HG02840 (cell line): ENCODE data around the gene FMNL2.
"Not testable (repeated sequence)": the region's sequence is repeated elsewhere in the genome, so short reads cannot be mapped to it uniquely, and the experiment has no call there.

ENCODE experiments used
- ATAC-seq: cut with Tn5 transposase; IDR thresholded peaks from one replicate; pipeline ENCODE4 v1.9.1; 2021; ENCODE audit warnings: mild to moderate bottlenecking, moderate library complexity, moderate number of reproducible peaks; ENCODE audit not compliant: unreplicated experiment, low FRiP score

FMNL2 gene

DNA sequence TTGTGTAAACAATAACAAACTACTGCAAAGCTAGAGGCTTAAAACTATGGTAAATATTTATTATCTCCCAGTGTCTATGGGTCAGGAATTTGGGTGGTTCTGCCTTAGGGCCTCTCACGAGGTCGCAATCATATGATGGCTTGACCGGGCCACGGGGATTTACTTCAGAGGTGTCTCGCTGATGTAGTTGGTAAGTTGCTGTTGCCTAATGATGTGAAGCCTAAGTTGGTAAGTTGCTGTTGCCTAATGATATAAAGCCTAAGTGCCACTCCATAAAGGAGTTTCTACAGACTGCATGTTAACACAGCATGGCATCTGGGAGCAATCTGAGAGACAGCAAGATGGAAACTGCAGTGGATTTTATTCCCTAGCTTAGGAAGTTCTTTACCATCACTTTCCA is 35.8 kb downstream of the FMNL2 start:
- no peak for ATAC-seq

DNA sequence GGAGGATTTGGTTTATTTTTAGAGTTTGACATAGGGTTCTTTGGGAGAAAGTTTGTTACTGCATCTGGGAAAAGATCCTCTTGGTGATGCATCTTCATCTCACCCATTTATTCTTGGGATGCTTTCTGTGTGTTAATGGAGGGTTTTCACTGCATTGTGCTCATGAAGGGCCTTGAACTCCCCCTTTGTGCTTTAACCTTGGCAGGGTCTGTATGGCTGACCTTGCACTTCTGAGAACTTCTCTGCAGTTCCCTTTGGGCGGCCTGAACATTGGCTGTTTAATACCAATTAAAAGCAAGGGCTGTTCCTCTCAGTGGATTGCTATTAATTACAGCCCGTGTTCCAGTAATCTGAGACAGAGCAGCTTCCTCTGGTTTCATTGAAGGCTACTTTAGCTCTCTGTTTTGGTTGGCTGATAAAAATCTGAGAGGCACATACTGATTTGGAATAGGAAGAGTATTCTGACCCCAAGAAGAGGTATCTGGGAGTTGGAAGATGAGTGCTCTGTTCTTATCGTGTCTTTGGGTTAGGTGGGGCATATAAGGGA is 37.5 kb downstream of the FMNL2 start:
- ATAC-seq: no peak

DNA sequence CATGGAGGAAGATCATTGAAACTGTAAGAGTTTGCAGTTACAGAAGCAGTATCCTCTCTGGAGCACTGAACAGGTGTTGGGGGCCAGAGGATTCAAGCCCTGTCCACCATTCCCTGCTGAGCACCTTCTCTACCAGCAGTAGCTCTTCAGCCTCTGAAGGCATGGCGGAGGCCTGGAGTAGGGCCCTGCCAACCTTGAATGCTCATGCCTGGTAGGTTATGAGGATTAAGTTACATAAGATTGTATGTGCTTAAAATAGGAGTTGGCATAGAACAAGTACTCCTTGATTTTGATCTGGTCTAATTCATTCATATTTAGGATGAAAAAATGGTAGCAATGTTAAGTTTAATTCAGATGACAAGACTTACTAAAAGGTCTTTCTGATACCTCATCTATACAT is 40.2 kb downstream of the FMNL2 start:
- no peak for ATAC-seq

DNA sequence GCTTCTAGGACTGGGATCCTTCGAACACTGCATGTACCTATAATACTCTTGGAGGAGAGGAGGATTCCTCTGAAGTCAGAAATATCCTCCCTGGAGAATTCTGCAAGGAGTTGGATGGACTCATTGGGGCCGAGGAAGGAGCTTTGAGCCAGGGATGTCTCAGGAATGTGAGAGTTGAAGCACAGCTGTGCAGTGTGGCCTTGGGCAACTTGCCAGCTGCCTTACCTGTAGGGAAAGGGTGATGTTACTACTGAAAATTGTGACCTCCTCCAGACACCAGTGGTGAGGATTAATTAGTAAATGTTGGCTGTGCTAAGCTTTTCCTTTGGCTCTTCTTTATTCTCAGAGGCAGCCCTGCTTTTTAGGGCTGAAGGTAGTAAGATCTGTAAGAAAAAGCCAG is 41.4 kb downstream of the FMNL2 start:
- ATAC-seq: no peak

DNA sequence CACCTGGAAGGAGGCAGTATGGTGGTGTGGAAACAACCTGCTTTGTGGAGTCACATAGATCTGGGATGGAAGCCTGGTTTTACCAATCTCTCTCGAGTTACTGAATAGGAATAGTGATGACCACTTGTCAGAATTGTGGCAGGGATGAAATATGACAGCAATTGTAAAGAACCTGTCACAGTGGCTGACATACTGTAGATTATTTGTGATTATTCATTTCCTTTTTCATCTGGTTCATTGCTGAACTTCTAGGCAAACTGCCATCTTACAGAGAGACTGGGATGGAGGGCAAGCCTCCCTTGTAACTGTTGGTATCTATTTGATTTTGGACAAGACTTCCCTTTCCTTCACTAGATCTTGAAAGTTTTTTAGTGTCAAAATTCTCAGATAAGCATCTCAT is 42.0 kb downstream of the FMNL2 start:
- no peak for ATAC-seq

DNA sequence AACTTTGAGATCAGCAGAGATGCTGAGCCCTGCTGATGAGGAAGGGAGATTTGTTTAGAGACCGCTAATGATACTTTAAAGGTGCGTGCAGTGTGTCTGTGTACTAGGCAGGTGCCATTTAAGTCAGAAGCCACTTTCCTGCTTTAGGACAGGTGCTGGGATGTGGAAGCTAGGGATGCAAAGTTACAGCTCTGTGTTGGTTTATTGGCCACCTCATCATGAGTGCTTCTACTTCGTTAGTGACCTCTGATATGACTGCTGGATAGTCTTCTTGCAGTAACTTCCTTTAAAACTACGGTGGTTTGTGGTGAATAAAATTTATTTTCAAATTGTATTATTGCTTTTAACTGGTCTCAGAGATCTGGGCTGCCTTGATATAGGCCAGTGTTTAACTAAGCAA is 44.1 kb downstream of the FMNL2 start:
- ATAC-seq: no peak

DNA sequence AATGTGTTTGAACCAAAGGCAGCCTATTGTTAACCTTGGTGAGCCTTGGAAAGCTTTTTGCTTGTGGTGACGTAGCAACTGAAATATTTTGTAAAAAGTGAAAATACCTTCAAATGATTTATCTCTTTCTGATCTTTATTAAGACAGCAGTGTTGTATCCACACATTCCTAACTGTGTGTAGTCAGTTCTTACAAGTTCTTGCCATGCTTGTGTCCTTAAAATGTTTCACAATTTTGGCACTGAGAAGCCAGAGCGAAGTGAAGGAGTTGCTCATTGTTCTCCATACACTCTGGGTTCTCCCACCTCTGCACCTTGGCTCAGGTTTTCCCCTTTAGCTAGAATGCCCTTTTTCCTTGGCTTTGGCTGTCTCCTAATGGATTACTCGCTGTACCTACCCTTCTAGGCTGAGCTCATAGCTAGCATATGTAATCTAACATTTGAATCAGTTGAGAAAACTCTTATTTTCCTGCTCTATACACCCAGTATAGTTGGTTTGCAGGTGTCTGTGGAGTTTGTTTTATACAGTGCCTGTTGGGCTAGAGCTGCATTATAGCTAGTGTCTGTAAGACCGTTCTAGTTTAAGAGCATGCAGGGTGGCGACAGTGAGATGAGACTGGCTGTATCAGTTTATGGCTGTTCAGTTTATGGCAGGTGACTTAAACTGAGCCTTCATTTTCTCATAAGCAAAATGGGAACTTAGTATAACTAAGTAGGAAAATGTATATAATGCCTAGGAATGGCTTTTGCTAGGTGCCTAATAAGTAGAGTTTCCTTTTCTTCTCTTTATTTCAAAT is 45.5 kb downstream of the FMNL2 start:
- ATAC-seq: no peak

DNA sequence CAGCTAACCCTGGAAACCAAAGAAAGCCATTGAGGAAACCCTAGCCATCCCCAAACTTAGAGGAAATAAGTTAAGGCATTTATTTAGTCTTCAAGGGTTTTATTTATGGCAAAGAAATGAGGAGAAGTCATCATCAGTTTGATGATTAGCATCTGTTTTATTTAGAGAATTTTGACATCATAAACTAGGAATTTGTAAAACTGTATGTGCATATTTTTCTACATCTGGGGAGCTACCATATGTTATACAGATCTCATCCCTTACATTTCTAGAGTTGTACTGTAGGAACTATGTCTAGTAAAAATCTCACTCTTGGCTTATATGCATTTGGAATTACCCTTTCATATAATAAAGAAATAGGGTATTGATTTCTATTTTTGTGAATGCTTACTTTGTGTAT is 48.7 kb downstream of the FMNL2 start:
- ATAC-seq: no peak

DNA sequence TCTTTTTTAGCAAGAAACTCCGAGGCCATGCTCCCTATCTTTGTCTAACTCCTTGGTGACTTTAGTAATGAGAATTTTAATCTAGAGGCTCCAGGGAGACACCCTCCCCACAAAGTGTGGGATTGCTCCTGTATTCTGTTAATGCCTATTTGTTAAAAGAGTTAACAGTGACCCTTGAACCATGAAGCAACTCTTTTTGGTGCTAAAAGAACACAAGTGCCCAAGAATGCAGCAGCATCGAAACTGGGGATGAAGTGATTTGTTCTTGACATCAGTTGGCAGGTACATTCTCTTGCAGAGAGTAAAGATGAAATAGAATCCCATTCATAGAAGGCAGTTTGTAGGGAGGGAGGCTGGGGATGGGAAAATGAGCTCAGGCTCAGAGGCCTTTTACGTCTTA is 50.0 kb downstream of the FMNL2 start:
- ATAC-seq: no peak

DNA sequence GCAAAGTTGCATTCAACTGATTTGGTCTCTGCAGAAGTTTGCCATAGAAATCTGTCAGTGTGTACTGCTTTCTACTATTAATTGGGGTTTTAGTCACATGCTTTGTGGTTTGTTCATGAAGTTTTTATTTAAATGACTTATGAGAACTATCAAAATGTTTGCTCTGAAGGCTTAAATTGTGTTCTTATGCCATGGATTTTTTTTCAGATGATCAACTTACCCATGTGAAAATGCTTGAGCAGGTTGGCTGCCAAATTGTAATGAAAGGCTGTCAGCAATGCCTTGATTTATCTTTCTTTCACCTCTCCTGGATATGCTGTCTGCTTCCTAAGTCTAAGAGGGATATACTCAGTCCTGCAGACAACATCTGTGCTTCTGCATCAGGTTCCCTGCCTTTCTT is 50.7 kb downstream of the FMNL2 start:
- ATAC-seq: no peak

DNA sequence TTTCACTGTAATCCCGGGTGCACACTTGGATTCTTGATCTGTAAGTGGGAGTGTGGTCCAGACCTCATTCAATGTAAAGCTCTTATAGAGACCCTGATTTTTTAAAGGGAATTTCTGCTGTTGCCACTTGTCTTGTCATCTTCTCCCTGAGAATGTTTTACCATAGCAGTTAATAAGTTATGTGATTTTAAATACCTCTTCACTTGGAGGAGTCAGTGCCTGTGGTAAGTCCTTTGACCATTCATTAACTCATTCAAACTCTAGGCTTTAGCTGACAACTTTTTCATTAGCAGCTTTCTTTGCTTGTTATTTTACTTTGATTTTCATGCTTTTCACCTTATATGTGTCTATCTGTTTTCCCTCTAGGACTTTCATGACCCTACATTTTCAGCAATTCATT is 51.3 kb downstream of the FMNL2 start:
- ATAC-seq: no peak

DNA sequence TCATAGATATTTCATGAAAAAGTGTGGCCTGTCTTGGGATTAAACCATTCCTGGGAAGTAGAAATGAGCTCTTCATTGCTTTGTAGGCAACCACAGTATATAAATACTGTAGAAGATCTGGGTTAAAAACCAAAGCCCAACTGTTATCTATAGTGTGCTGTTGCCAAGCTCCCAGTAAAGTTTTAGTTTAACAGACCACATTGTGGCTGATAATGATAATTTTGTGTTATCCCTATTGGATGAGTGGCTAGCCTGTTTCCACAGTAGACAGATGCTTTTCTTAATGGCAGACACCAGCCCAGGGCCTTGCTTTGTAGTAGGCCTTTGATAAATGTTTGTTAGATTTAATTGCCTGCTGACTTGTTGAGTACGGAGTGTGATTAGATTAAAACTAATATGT is 52.1 kb downstream of the FMNL2 start:
- ATAC-seq: no peak

DNA sequence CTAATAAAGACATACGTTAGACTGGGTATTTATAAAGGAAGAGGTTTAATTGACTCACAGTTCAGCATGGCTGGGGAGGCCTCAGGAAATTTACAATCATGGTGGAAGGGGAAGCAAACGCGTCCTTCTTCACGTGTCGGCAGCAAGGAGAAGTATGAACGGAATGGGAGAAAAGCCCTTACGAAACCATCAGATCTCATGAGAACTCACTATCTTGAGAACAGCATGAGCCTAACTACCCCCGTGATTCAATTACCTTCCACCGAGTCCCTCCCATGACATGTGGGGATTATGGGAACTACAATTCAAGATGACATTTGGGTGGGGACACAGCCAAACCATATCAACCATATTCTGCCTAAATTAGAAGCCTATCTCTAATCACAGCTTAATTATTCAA is 53.3 kb downstream of the FMNL2 start:
- not testable (repeated sequence) for ATAC-seq

DNA sequence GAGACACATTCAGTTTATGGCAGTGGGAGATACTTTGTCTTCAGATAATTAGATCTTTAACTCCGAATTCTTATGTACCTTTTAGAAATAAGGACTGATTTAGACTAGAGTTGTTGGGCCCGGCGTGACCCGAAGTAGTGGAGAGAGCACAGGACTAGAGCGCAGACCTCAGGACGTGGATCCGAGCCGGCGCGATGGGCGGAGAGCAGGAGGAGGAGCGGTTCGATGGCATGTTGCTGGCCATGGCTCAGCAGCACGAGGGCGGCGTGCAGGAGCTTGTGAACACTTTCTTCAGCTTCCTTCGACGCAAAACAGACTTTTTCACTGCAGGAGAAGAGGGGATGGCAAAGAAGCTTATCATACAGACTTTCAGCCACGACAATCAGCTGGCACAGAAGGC is 54.5 kb downstream of the FMNL2 start:
- ATAC-seq: no peak

DNA sequence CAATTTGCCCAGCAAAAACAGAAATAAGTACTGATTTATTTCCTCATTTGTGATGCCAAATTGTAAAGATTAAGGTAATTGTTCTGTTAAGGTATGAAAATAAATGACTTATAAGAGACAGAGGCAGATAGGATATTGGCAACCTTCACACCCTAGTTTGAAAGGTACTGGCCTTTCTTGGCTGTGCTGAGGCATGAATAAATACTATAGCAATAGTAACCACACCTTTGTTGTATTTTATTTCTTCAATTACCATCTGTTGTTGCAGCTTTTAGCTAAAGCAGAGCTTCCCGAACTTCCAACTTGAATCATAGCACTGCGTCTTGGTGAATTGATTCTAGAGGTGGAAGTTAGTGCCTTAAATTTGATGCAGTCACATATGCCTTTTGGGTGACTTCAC is 55.9 kb downstream of the FMNL2 start:
- ATAC-seq: no peak

DNA sequence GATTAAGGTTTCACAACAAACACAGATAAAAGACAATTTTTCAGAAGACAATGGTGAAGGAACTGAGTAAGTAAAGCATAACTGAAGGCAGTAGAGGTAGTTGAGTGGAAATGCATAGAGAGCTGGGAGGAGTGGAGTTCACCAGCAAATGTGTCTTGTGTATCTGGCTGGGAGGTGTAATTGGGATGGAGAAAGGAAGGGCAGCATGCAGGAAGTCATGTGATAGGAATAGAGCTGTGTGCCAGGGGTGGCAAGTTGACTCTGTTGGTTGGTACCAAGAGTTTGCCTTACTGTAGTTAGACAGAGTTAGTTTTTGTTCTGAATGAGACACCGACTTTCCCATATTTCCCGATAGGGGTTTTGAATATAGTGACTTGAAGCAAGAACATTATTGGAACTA is 56.3 kb downstream of the FMNL2 start:
- no peak for ATAC-seq

DNA sequence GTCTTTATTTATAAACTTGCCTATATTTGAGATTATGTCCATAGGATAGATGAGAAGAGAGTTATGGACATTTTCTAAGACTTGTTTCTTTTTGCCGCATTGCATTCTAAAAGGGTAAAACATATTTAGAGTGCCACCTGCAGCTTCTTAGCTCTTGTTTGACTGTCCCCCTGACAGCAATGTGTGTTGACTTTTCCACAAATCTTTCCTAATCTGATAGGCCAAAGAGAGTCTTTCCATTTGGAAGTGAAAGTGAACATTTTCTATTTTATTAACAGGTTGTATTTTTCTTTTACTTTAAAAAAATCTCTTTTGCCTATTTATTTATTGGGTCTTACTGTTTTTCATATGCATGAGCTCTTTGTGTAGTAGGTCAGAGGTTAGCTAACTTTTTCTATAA is 58.4 kb downstream of the FMNL2 start:
- ATAC-seq: no peak

DNA sequence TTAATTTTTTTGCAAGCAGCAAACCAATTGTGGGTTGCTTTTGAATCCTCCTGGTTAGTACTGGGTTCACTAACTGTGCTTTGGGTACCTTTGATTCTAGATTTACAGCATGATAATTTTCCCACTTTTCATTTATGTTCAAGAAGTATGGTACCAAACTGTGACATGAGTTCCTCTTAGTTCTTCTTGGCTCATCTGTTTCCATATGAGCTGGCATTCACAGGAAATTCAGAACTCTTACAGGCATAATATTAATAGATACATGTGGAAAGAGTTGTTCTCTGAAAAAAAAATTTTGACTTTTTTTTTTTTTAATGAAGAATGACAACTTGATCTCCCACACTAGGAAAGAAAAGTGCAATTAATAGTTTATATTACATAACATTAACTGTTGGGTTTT is 59.4 kb downstream of the FMNL2 start:
- no peak for ATAC-seq

DNA sequence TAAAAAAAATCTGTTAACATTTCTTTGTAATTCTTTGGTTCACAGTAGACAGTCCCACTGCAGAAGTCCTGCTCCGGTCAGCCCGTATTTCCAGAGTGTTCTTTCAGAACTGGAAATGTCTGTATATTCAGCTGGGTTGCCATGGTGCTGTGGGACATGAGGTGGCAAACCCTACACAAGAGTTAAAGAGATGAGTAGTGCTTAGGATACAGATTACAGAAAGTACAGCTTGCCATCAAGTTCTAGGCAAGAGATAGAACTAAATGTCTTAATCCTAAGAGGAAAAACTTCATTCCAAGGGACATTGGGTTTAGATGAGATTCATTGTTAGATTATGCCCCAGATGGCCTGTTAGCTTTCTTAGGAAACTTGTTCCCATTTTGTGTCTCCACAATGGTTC is 60.1 kb downstream of the FMNL2 start:
- ATAC-seq: no peak

DNA sequence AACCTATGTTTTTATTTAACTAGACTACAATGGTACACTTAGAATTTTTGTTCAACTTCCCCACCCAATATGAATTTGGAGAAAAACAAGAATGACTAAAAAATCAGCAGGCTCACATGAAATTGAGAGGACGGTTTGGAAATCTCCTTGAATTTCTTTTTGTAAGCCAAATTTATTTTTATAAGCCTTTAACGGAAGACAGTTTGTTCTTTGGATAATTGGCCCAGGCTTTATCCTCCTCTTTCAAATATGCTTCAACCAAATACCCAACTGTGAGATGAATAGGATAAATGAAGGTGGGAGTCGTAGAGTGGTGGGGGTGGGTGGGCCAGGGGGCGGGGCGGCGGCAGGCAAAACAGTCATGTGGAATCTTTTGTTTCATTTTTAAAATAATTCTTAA is 60.6 kb downstream of the FMNL2 start:
- ATAC-seq: no peak

DNA sequence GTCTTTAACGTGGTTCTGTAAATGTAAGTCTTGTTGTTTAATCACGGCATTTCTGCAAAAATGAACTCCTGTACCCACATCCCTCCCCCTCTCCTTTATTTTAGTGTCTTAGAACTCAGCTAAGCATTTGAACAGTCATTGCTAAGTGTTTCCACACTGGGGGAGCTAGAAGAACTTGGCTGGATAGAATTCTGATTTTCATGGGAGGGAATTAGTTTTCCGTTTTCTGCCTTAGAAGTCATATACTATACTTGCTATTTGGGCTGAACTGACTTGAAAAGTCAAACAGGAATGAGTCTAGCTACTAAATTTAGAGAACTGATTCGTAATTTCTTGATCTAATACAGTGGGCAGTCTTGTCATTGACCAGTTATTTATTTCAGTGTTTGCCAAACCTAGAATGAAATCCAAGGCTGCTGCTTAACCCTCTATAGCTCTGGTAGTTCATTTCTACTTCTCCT is 61.1 kb downstream of the FMNL2 start:
- ATAC-seq: no peak

DNA sequence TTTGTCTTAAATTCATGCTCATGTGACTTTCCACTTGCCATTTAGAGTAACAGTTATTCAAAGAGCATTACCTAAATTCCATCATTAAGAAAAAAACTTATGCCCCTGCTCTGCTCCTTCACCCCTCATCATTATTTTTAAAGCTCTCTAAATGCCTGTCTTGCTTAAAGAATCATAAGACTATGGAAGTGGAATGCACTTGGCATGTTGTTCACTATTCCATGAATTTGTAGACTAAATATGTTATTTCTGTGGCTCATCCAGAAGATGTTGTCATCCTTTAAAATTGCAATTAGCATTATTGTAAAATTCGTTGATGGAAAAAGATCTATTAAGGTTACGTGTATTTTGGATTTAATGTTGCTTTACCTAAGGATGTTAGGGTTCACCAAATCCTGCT is 61.8 kb downstream of the FMNL2 start:
- no peak for ATAC-seq
